Spinal cord (tissue), 10 donors: ENCODE data around the gene SCAF4. TPM values are rescaled to one million over a fixed set of nuclear protein-coding genes. Genes with fewer than 3 reads are reported as not detected.

Experiments
- DNase-seq, 6 donors: peaks; one replicate each; pipeline versions ENCODE4 v3.0.0 to v3.0.0-alpha.2; 2013 to 2015; ENCODE audit warnings: low spot score in 6 of 6, low read depth in 4 of 6
- H3K27ac ChIP-seq: one replicate; pipeline ENCODE4 v1.5.1; 2013; ENCODE audit warnings: low read depth, low read length, control low read depth
- H3K27me3 ChIP-seq: one replicate; pipeline ENCODE4 v1.6.1; 2013; ENCODE audit warnings: low read length; ENCODE audit not compliant: control insufficient read depth, insufficient read depth
- H3K36me3 ChIP-seq: one replicate; pipeline ENCODE4 v1.6.1; 2013; ENCODE audit warnings: low read length; ENCODE audit not compliant: control insufficient read depth, insufficient read depth
- H3K4me1 ChIP-seq: one replicate; pipeline ENCODE4 v1.6.1; 2013; ENCODE audit warnings: low read length; ENCODE audit not compliant: control insufficient read depth, insufficient read depth
- H3K4me3 ChIP-seq: one replicate; pipeline ENCODE4 v1.5.1; 2013; ENCODE audit warnings: low read depth, low read length, control low read depth
- H3K9me3 ChIP-seq: one replicate; pipeline ENCODE4 v1.6.1; 2013; ENCODE audit warnings: low read length; ENCODE audit not compliant: control insufficient read depth, insufficient read depth
- WGBS: methylation state at CpG from one replicate; pipeline ENCODE4 v1.1.5; 2013; ENCODE audit warnings: missing lambda C conversion rate; ENCODE audit not compliant: insufficient coverage; 5-methylcytosine and 5-hydroxymethylcytosine counted together
- polyA plus RNA-seq, 2 donors: library from polyadenylated mRNA; unstranded; fragments of 120-200 nt; gene quantifications; one replicate each; pipeline ENCODE4 v1.2.1, GENCODE V29; 2013; ENCODE audit not compliant: insufficient read length in 2 of 2
- total RNA-seq, 2 donors: library from RNA; depleted of rRNA in 1 of 2; stranded (reverse); fragments of 120-200 nt in 1 of 2; fragments of >200 nt in 1 of 2; gene quantifications; one replicate each; pipeline versions ENCODE4 v1.2.3 to v1.2.4, GENCODE V29; 2013 to 2014
- donor health status: healthy.

Gene SCAF4
- total and polyA plus RNA-seq, 4 donors: 10.9 to 30.9 (median 20.8) TPM

DNA sequence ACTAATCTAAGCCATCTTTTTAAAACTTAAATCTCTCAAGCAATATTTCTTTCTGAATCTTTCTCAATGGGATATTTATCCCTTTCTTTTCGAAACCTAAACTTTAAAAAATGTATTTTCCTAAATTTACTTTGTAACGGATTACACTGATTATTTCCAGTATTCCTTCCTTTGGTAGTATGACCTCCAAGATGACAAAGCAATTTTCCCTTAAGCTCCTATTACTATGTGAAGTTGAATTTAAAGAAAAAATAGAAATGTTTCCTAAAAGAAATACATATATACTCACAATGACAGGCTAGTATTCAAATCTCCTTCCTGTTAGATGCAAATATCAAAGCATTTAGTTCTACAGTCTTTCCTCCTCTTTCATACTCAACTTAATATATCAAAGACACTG lies 15.8 kb downstream of the SCAF4 start:
- H3K27ac ChIP-seq: no peak overlapping the region
- DNase-seq: no peak
- H3K4me1 ChIP-seq: no peaks in the 10 kb centered on the region
- no peaks in the 10 kb centered on the region for H3K9me3 ChIP-seq
- no peak overlapping the region for H3K4me3 ChIP-seq
- no CpG with 5 or more reads among the region's 2 CpGs for WGBS
- no peaks in the 10 kb centered on the region for H3K27me3 ChIP-seq
- H3K36me3 ChIP-seq: no peaks in the 10 kb centered on the region

DNA sequence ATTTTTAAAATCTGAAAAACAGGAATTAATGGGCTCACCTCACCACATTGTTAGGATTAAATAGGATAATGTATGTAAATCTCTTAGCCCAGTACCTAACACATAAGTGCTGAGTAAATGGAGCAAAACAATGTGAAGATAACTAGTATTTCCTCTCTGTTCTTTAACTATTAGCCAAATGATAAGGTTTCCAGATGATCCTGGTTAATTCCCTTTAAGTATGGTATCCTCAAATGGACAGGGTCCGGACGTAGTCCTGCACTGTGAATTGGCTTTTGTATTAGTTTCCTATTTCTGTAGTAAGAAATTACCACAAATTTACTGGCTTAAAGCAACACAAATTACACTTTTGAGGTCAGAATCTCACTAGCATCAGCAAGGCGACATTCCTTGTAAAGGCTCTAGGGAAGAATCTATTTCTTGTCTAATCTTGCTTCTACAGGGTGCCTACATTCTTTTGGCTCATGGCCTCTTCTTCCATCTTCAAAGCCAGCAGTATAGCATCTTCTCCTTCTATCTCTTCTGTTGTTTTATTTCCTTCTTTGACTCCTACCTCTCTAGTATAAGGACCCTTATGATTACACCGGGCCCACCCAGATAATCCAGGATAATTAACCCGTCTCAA lies 17.1 kb downstream of the SCAF4 start:
- Histone ChIP-seq H3K4me1 (no peaks in the 10 kb centered on the region), H3K27me3 (no peaks in the 10 kb centered on the region), H3K36me3 (no peaks in the 10 kb centered on the region), H3K9me3 (no peaks in the 10 kb centered on the region), H3K4me3 (no peak overlapping the region), H3K27ac (no peak overlapping the region)
- WGBS: 57% methylated on average over 1 of the region's 5 CpGs
- no peak for DNase-seq

DNA sequence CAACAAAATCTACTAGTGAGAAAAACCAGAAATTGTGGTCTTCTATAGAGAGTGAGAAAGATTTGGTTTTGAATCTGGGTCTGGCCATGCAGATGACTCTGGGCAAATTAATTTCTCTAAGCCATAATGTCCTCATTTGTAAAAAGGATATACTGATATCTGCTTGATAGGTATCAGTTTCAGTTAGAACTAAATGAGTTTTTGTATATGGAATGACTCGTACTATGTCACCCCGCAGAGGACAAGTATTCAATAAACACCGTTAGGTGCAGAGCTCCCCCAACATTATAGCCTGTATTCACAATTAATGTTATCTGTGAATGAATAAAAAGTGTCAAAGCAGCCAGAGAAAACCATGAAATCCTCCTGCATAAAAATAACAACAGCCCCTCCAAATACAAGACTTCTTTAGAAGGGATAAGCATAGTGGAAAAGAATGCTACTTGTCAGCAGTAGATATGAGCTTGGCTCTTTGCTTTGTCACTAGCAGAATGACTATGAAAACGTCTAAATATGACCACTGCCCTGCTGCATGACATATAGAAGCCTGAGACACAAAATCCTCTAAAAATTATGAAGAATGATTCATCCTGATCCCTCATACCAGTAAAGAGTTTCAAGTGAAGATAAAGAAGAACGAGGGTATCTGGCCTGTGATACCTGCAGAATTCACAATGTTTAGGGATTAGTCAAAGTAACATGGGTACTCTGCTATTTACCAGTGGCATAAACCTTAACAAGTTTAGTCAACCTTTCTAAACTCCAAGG lies 17.8 kb downstream of the SCAF4 start:
- H3K4me1 ChIP-seq: no peaks in the 10 kb centered on the region
- no peaks in the 10 kb centered on the region for H3K36me3 ChIP-seq
- no peak overlapping the region for H3K27ac ChIP-seq
- H3K4me3 ChIP-seq: no peak overlapping the region
- no peaks in the 10 kb centered on the region for H3K9me3 ChIP-seq
- H3K27me3 ChIP-seq: no peaks in the 10 kb centered on the region
- no CpG with 5 or more reads among the region's 5 CpGs for WGBS
- no peak for DNase-seq

GRCh38 chr21:31713115-31713514 lies 18.8 kb downstream of the SCAF4 start:
- WGBS: no CpG with 5 or more reads among the region's 3 CpGs
- no peak overlapping the region for H3K4me3 ChIP-seq
- H3K36me3 ChIP-seq: no peaks in the 10 kb centered on the region
- H3K4me1 ChIP-seq: no peaks in the 10 kb centered on the region
- no peaks in the 10 kb centered on the region for H3K9me3 ChIP-seq
- DNase-seq: no peak
- H3K27me3 ChIP-seq: no peaks in the 10 kb centered on the region
- H3K27ac ChIP-seq: no peak overlapping the region

DNA sequence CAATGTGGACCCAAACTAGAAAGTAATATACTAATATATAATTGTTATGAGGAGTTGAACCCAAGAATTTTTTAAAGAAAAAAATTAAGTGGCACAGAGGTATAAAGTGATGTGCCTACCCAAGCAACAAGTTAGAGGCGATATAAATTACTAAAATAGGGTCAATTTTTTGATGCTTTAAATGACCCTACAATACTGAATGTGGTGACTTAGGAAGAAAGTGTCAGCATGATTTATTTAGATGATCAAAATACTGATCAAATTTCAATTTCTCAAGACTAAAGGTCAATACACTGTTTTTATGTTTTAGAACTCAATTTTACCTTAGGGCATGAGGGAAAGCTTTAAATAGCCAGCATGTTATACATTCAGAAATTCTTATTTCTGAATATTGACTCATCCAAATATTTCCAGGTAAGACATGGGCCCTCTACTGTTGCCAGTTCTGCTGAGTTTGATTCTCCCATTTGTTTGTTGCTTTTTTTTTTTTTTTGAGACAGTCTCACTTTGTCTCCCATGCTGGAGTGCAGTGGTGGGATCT lies 20.1 kb downstream of the SCAF4 start:
- Histone ChIP-seq H3K4me3 (no peak overlapping the region), H3K27ac (no peak overlapping the region), H3K4me1 (no peaks in the 10 kb centered on the region), H3K9me3 (no peaks in the 10 kb centered on the region), H3K36me3 (no peaks in the 10 kb centered on the region), H3K27me3 (no peaks in the 10 kb centered on the region)
- DNase-seq: no peak
- WGBS: no CpG with 5 or more reads among the region's 1 CpG

GRCh38 chr21:31711326-31711725 lies 20.6 kb downstream of the SCAF4 start:
- Histone ChIP-seq H3K4me1 (peaks cover 2% of the 10 kb centered on the region), H3K36me3 (no peaks in the 10 kb centered on the region), H3K27ac (no peak overlapping the region), H3K9me3 (no peaks in the 10 kb centered on the region), H3K4me3 (no peak overlapping the region), H3K27me3 (no peaks in the 10 kb centered on the region)
- DNase-seq: no peak
- no CpG with 5 or more reads among the region's 1 CpG for WGBS

- Histone ChIP-seq H3K27me3 (no peaks in the 10 kb centered on the region), H3K27ac (no peak overlapping the region), H3K36me3 (no peaks in the 10 kb centered on the region), H3K9me3 (no peaks in the 10 kb centered on the region), H3K4me1 (peaks cover 3% of the 10 kb centered on the region), H3K4me3 (no peak overlapping the region)
- WGBS: no CpG with 5 or more reads among the region's 1 CpG
- DNase-seq: peak in 1 of 6 donors; percentile 46
These were observed 21.3 kb downstream of the SCAF4 start for GRCh38 chr21:31710586-31710985.

- WGBS: no CpG with 5 or more reads among the region's 1 CpG
- Histone ChIP-seq H3K27me3 (no peaks in the 10 kb centered on the region), H3K36me3 (no peaks in the 10 kb centered on the region), H3K9me3 (no peaks in the 10 kb centered on the region), H3K4me3 (no peak overlapping the region), H3K4me1 (peaks cover 3% of the 10 kb centered on the region), H3K27ac (no peak overlapping the region)
- DNase-seq: no peak
These were observed 23.4 kb downstream of the SCAF4 start for GRCh38 chr21:31708541-31708940.

GRCh38 chr21:31707499-31707898 lies 24.4 kb downstream of the SCAF4 start:
- H3K4me1 ChIP-seq: peaks cover 3% of the 10 kb centered on the region
- no peak overlapping the region for H3K27ac ChIP-seq
- H3K27me3 ChIP-seq: no peaks in the 10 kb centered on the region

DNA sequence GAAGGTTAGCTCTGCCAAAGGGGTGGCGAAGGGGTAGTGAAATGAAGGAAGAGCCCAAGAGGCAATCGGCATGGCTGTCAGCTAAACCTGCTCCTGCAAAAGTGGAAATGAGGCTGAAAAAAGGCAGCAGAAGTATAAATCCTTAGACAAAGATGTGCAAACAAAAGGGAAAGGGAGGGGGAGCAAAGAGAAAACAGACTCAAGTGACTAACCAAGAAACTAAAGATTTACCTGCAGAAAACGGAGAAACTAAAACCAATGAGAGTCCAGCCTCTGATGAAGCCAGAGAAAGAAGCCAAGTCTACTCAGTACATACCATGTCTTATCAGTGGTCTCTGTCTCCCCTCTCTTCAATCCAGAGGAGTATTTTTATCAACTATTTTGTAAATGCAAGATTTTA lies 25.4 kb downstream of the SCAF4 start:
- no peaks in the 10 kb centered on the region for H3K36me3 ChIP-seq
- no peak overlapping the region for H3K4me3 ChIP-seq
- no peaks in the 10 kb centered on the region for H3K27me3 ChIP-seq
- no peak overlapping the region for H3K27ac ChIP-seq
- H3K9me3 ChIP-seq: no peaks in the 10 kb centered on the region
- peaks cover 3% of the 10 kb centered on the region for H3K4me1 ChIP-seq
- DNase-seq: no peak
- WGBS: 44% methylated on average over 2 of the region's 3 CpGs

More at GRCh38 chr21:31707499-31707898, 24.4 kb downstream of the SCAF4 start:
- Histone ChIP-seq H3K4me3 (no peak overlapping the region), H3K36me3 (no peaks in the 10 kb centered on the region), H3K9me3 (no peaks in the 10 kb centered on the region)
- DNase-seq: no peak
